H1 (cell line): Measurements from ENCODE around the gene ZAP70. TPM values are rescaled to one million over a fixed set of nuclear protein-coding genes. Genes with fewer than 3 reads are reported as not detected.

ENCODE experiments used
- CTCF ChIA-PET: fragments of 300-600 bp; sonication (Branson Sonifier 250); formaldehyde crosslinking; loops from one replicate; lab custom pipeline; 2021; ENCODE audit not compliant: partially characterized antibody; lab: Charles Lee
- POLR2A ChIA-PET: fragments of 300-600 bp; sonication (Branson Sonifier 250); formaldehyde crosslinking; loops from one replicate; lab custom pipeline; 2021; ENCODE audit warnings: inconsistent platforms; ENCODE audit not compliant: partially characterized antibody; lab: Charles Lee
- DNase-seq, 2 experiments: peaks; one replicate each; pipeline versions ENCODE4 v3.0.0 to v3.0.0-alpha.2; 2010 to 2022; ENCODE audit warnings: low spot score in 2 of 2, low read depth in 1 of 2, mixed read lengths in 1 of 2
- FAIRE-seq: peaks from 2 replicates; lab custom pipeline; 2011; peaks lifted over from hg19 to GRCh38; lab: Jason Lieb, UNC
- H2AFZ ChIP-seq: 2 replicates; pipeline ENCODE4 v1.8.1; 2012; ENCODE audit warnings: low read length, inconsistent platforms
- H2AK5ac ChIP-seq: 2 replicates; pipeline ENCODE4 v1.6.1; 2013; ENCODE audit warnings: low read depth, low read length
- H2BK120ac ChIP-seq: replicated peaks from 2 replicates; pipeline ENCODE3; 2013; ENCODE audit warnings: low read depth, low read length, inconsistent platforms
- H2BK12ac ChIP-seq: 2 replicates; pipeline ENCODE4 v1.6.1; 2013; ENCODE audit warnings: low read depth, low read length
- H2BK15ac ChIP-seq: 2 replicates; pipeline ENCODE4 v1.6.1; 2013; ENCODE audit warnings: low read length
- H2BK20ac ChIP-seq: 2 replicates; pipeline ENCODE4 v1.6.1; 2013; ENCODE audit warnings: low read length
- H2BK5ac ChIP-seq: 2 replicates; pipeline ENCODE4 v1.6.1; 2013; ENCODE audit warnings: low read depth, low read length
- H3K14ac ChIP-seq: 2 replicates; pipeline ENCODE4 v1.6.1; 2013; ENCODE audit warnings: inconsistent platforms; ENCODE audit not compliant: insufficient read length
- H3K18ac ChIP-seq: 2 replicates; pipeline ENCODE4 v1.6.1; 2013; ENCODE audit warnings: low read length; ENCODE audit errors: extremely low read depth
- H3K23ac ChIP-seq: 2 replicates; pipeline ENCODE4 v1.6.1; 2013; ENCODE audit warnings: inconsistent platforms; ENCODE audit not compliant: insufficient read length
- H3K23me2 ChIP-seq: 2 replicates; pipeline ENCODE4 v1.6.1; 2013; ENCODE audit warnings: low read depth, low read length
- H3K27ac ChIP-seq: 2 replicates; pipeline ENCODE4 v1.6.1; 2011; ENCODE audit warnings: low read depth, low read length, inconsistent platforms
- H3K27me3 ChIP-seq, 4 experiments: replicated peaks in 1 of 4; 1 replicate in 1 of 4; 2 replicates in 3 of 4; pipeline versions ENCODE4 v1.6.1 to v1.8.1; 2011 to 2013; ENCODE audit warnings: low read length in 3 of 4, mild to moderate bottlenecking in 3 of 4, inconsistent platforms in 2 of 4, mixed read lengths in 2 of 4, moderate library complexity in 1 of 4; ENCODE audit not compliant: control insufficient read depth in 3 of 4, insufficient read depth in 3 of 4; ENCODE audit errors: extremely low read depth in 1 of 4
- H3K36me3 ChIP-seq, 4 experiments: 2 replicates each; pipeline versions ENCODE4 v1.6.1 to v1.8.1; 2011 to 2013; ENCODE audit warnings: mild to moderate bottlenecking in 4 of 4, low read length in 3 of 4, moderate library complexity in 2 of 4, control low read depth in 1 of 4, inconsistent platforms in 1 of 4; ENCODE audit not compliant: insufficient read depth in 4 of 4, control insufficient read depth in 2 of 4
- H3K4ac ChIP-seq: replicated peaks from 2 replicates; pipeline ENCODE3; 2013; ENCODE audit warnings: low read length, low read depth, mixed read lengths, inconsistent platforms; ENCODE audit not compliant: insufficient read length
- H3K4me1 ChIP-seq, 4 experiments: replicated peaks in 1 of 4; 1 replicate in 1 of 4; 2 replicates in 3 of 4; pipeline versions ENCODE4 v1.6.1 to v1.8.1; 2011 to 2013; ENCODE audit warnings: low read length in 3 of 4, inconsistent platforms in 2 of 4, mixed read lengths in 1 of 4; ENCODE audit not compliant: insufficient read depth in 4 of 4, control insufficient read depth in 3 of 4
- H3K4me2 ChIP-seq, 2 experiments: 2 replicates each; pipeline versions ENCODE4 v1.6.1 to v1.8.1; 2011 to 2013; ENCODE audit warnings: low read depth in 2 of 2, low read length in 2 of 2, control low read depth in 1 of 2, inconsistent platforms in 1 of 2, mild to moderate bottlenecking in 1 of 2; ENCODE audit not compliant: insufficient read depth in 1 of 2
- H3K4me3 ChIP-seq, 4 experiments: fragments of 200-600, 300-600 bp in 1 of 4; sonication (generic), shearing (Covaris generic), sonication (Bioruptor Twin) in 1 of 4; 2 replicates each; pipeline versions ENCODE4 v1.5.1 to v1.8.1; 2011 to 2016; ENCODE audit warnings: low read length in 4 of 4, low read depth in 3 of 4, control low read depth in 2 of 4, inconsistent platforms in 2 of 4, mild to moderate bottlenecking in 2 of 4, mixed read lengths in 1 of 4, moderate library complexity in 1 of 4; ENCODE audit not compliant: insufficient read depth in 2 of 4; ENCODE audit errors: extremely low read depth in 1 of 4
- H3K56ac ChIP-seq: replicated peaks from 2 replicates; pipeline ENCODE3; 2013; ENCODE audit warnings: low read depth, mild to moderate bottlenecking, mixed read lengths, low read length, inconsistent platforms; ENCODE audit not compliant: insufficient read length
- H3K79me1 ChIP-seq: 2 replicates; pipeline ENCODE4 v1.6.1; 2013; ENCODE audit warnings: low read depth, low read length, control low read depth
- H3K79me2 ChIP-seq, 2 experiments: 2 replicates each; pipeline versions ENCODE4 v1.6.1 to v1.8.1; 2012 to 2013; ENCODE audit warnings: low read length in 2 of 2, mild to moderate bottlenecking in 2 of 2, inconsistent platforms in 1 of 2; ENCODE audit not compliant: insufficient read depth in 2 of 2, control insufficient read depth in 1 of 2
- H3K9ac ChIP-seq, 4 experiments: replicated peaks in 1 of 4; 1 replicate in 1 of 4; 2 replicates in 3 of 4; pipeline versions ENCODE4 v1.6.1 to v1.8.1; 2011 to 2013; ENCODE audit warnings: low read depth in 3 of 4, low read length in 3 of 4, control low read depth in 2 of 4, mild to moderate bottlenecking in 2 of 4, moderate library complexity in 2 of 4, inconsistent platforms in 1 of 4; ENCODE audit errors: extremely low read depth in 1 of 4
- H3K9me3 ChIP-seq, 2 experiments: 2 replicates each; pipeline versions ENCODE4 v1.6.1 to v1.8.1; 2012 to 2013; ENCODE audit warnings: mild to moderate bottlenecking in 2 of 2, moderate library complexity in 2 of 2, control low read depth in 1 of 2, inconsistent platforms in 1 of 2, low read depth in 1 of 2, low read length in 1 of 2, mixed read lengths in 1 of 2; ENCODE audit not compliant: insufficient read depth in 2 of 2
- H4K20me1 ChIP-seq, 2 experiments: replicated peaks in 1 of 2; 2 replicates each; pipeline versions ENCODE3 to v1.8.1; 2011 to 2013; ENCODE audit warnings: inconsistent platforms in 2 of 2, low read length in 2 of 2, mild to moderate bottlenecking in 1 of 2; ENCODE audit not compliant: insufficient read depth in 2 of 2, control insufficient read depth in 1 of 2
- H4K5ac ChIP-seq: 2 replicates; pipeline ENCODE4 v1.6.1; 2013; ENCODE audit warnings: low read length, low read depth, mixed read lengths, inconsistent platforms; ENCODE audit not compliant: insufficient read length
- H4K8ac ChIP-seq: 2 replicates; pipeline ENCODE4 v1.8.0; 2013; ENCODE audit warnings: mild to moderate bottlenecking, moderate library complexity, low read length, inconsistent platforms; ENCODE audit not compliant: insufficient read depth; ENCODE audit errors: extremely low read depth
- H4K91ac ChIP-seq: replicated peaks from 2 replicates; pipeline ENCODE3; 2013; ENCODE audit warnings: low read length, mixed read lengths, inconsistent platforms; ENCODE audit not compliant: insufficient read length
- CBX8 ChIP-seq: fragments of 300-800, 300-1000 bp; sonication (generic); IDR thresholded peaks from 2 replicates; pipeline ENCODE4 v1.7.1; 2016; ENCODE audit warnings: low read depth, low read length, borderline replicate concordance
- CHD2 ChIP-seq: IDR thresholded peaks from 2 replicates; pipeline ENCODE4 v1.6.1; 2012; ENCODE audit warnings: low read length, improper control_type of control experiment
- EZH2 ChIP-seq: fragments of 200-600 bp; sonication (generic); IDR thresholded peaks from 2 replicates; pipeline ENCODE4 v1.7.1; 2012; ENCODE audit warnings: low read depth, mild to moderate bottlenecking, moderate library complexity, low read length, inconsistent platforms; ENCODE audit not compliant: severe bottlenecking
- JUND ChIP-seq: IDR thresholded peaks from 2 replicates; pipeline ENCODE4 v1.6.1; 2011; ENCODE audit warnings: mild to moderate bottlenecking, improper control_type of control experiment, low read length
- KDM1A ChIP-seq: fragments of 200-600, 300-600 bp; sonication (generic); IDR thresholded peaks from 2 replicates; pipeline ENCODE4 v1.7.1; 2016; ENCODE audit warnings: mild to moderate bottlenecking, low read length, borderline replicate concordance
- MAFK ChIP-seq: IDR thresholded peaks from 2 replicates; pipeline ENCODE4 v1.6.1; 2012; ENCODE audit warnings: low read depth, mild to moderate bottlenecking, improper control_type of control experiment, low read length
- NANOG ChIP-seq: IDR thresholded peaks from 2 replicates; pipeline ENCODE4 v1.6.1; 2011; ENCODE audit warnings: low read length, low read depth, mild to moderate bottlenecking, inconsistent platforms; ENCODE audit not compliant: insufficient read depth, poor library complexity, severe bottlenecking
- POLR2AphosphoS5 ChIP-seq: IDR thresholded peaks from 2 replicates; pipeline ENCODE4 v1.6.1; 2011; ENCODE audit warnings: low read depth, low read length
- SAP30 ChIP-seq: fragments of 300-600 bp; sonication (generic); IDR thresholded peaks from 2 replicates; pipeline ENCODE4 v1.7.1; 2012; ENCODE audit warnings: low read length, moderate library complexity, mild to moderate bottlenecking, inconsistent platforms; ENCODE audit not compliant: insufficient read depth, insufficient replicate concordance
- SP4 ChIP-seq: IDR thresholded peaks from 2 replicates; pipeline ENCODE4 v1.6.1; 2012; ENCODE audit warnings: low read length, inconsistent platforms
- TCF12 ChIP-seq: IDR thresholded peaks from 2 replicates; pipeline ENCODE4 v1.6.1; 2011; ENCODE audit warnings: low read depth, mild to moderate bottlenecking, low read length
- WGBS, 2 experiments: shearing (Covaris generic) in 1 of 2; methylation state at CpG; one replicate each; pipeline versions ENCODE4 v1.1.6 to v1.1.7; 2013 to 2015; ENCODE audit warnings: low lambda C conversion rate in 2 of 2, mixed read lengths in 2 of 2, inconsistent platforms in 1 of 2, low coverage in 1 of 2, missing lambda C conversion rate in 1 of 2; ENCODE audit not compliant: insufficient replicate concordance in 2 of 2, insufficient coverage in 1 of 2, insufficient read length in 1 of 2; ENCODE audit errors: extremely low coverage in 1 of 2, missing lambda C conversion rate in 1 of 2; 5-methylcytosine and 5-hydroxymethylcytosine counted together
- polyA plus RNA-seq, 7 experiments: library from polyadenylated mRNA; depleted of rRNA in 3 of 7; stranded (reverse) in 5 of 7; unstranded in 2 of 7; fragments of >200 nt in 5 of 7; fragments of 200-250 nt in 2 of 7; gene quantifications; 1 replicate in 5 of 7; 2 replicates in 1 of 7; 4 replicates in 1 of 7; pipeline versions ENCODE4 v1.2.1 to v1.2.3, GENCODE V29; 2011 to 2013; ENCODE audit warnings: missing spikeins in 2 of 7, mixed read lengths in 2 of 7
- total RNA-seq: library from RNA; stranded (reverse); fragmentation: NEBNext Ultra II Directional; extraction: Animal tissue kit (Norgen Biotek cat#: 25700); gene quantifications from 2 replicates; pipeline ENCODE4 v1.2.1, GENCODE V29; 2021
- TF ChIP-seq, protein P1 (sequence below): IDR thresholded peaks from 2 replicates; pipeline ENCODE4 v1.6.1; 2012; ENCODE audit warnings: low read length, inconsistent platforms

The ZAP70 gene
- total and polyA plus RNA-seq, 2 of the 8 experiments (the other 6 are each of a cell fraction or from before 2014, with no cell fraction given), result 0.15 TPM; not detected in 1

DNA sequence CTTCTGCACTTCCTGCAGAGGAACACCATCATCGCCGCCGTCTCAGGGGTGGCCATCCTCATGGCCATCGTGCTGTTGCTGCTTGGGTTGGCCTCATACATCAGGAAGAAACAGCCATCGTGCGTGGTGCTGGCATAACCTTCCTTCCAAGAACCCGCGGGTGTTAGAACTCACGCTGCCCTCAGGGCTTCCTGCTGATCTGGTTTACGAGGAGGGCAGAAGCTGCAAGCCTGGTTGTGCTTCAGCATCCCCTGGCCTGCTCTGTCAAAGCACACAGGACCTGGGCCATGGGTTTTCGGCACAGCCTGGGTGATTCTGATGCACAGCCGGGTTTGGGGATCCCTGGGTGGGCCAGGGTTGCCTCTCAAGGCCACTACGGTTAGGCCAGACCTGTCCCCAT lies 12.2 kb upstream of the ZAP70 start:
- Histone ChIP-seq H3K4ac (no peak overlapping the region), H3K79me1 (no peaks in the 10 kb centered on the region), H3K4me1 (peaks cover 0 to 2% (median 0%) of the 10 kb centered on the region in 4 experiments; a peak in 2 of 7 replicates), H2BK20ac (no peak overlapping the region), H3K4me2 (no peak overlapping the region), H2AK5ac (no peak overlapping the region), H2BK12ac (no peak overlapping the region), H3K79me2 (no peaks in the 10 kb centered on the region), H3K4me3 (no peak overlapping the region), H2BK120ac (no peak overlapping the region), H2BK5ac (no peak overlapping the region), H4K20me1 (no peaks in the 10 kb centered on the region), H3K23me2 (no peaks in the 10 kb centered on the region), H3K36me3 (no peaks in the 10 kb centered on the region), H3K56ac (no peak overlapping the region), H2AFZ (no peak overlapping the region), H2BK15ac (0 out of 2 replicates have a peak overlapping the region, but pooled peaks have one; percentile 29), H3K14ac (no peak overlapping the region), H4K5ac (no peak overlapping the region), H3K9ac (no peak overlapping the region), H4K8ac (no peak overlapping the region), H3K9me3 (no peaks in the 10 kb centered on the region), H3K23ac (no peak overlapping the region), H4K91ac (no peak overlapping the region), H3K18ac (no peak overlapping the region), H3K27me3 (no peaks in the 10 kb centered on the region; a peak in 1 of 7 replicates), H3K27ac (no peak overlapping the region)
- DNase-seq, result peak in 1 of 2 experiments; percentile 28
- 72% methylated on average over 13 of the region's 13 CpGs; no CpG with 5 or more reads in 1 of the 2 experiments for WGBS, 2 experiments
- no peak for FAIRE-seq
- POLR2A ChIA-PET, result no interaction called here
- CTCF ChIA-PET, result interaction anchor here (2.8 to 9.0 kb wide), 6 partner anchors 11 to 111 kb away, joined by 22 to 202 read pairs (median 120); partner anchors contain the start of genes ACTR1B, ANKRD36B and ZAP70
- TF ChIP-seq CBX8 (no peak), JUND (no peak), KDM1A (no peak), EZH2 (no peak), NANOG (no peak), POLR2AphosphoS5 (no peak), MAFK (no peak), SP4 (no peak), TCF12 (no peak), SAP30 (no peak), CHD2 (no peak)
- TF ChIP-seq, protein P1, sequence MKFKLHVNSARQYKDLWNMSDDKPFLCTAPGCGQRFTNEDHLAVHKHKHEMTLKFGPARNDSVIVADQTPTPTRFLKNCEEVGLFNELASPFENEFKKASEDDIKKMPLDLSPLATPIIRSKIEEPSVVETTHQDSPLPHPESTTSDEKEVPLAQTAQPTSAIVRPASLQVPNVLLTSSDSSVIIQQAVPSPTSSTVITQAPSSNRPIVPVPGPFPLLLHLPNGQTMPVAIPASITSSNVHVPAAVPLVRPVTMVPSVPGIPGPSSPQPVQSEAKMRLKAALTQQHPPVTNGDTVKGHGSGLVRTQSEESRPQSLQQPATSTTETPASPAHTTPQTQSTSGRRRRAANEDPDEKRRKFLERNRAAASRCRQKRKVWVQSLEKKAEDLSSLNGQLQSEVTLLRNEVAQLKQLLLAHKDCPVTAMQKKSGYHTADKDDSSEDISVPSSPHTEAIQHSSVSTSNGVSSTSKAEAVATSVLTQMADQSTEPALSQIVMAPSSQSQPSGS, result no peak
